CD4-positive, alpha-beta T cell treated with Interferon alpha-2 for 1 hour (primary cell): Measurements from ENCODE around the gene HPSE2.

ENCODE experiments used
- DNase-seq, 2 donors: peaks; one replicate each; pipeline ENCODE4 v3.0.0-alpha.2; 2020 to 2022

Gene HPSE2

DNA sequence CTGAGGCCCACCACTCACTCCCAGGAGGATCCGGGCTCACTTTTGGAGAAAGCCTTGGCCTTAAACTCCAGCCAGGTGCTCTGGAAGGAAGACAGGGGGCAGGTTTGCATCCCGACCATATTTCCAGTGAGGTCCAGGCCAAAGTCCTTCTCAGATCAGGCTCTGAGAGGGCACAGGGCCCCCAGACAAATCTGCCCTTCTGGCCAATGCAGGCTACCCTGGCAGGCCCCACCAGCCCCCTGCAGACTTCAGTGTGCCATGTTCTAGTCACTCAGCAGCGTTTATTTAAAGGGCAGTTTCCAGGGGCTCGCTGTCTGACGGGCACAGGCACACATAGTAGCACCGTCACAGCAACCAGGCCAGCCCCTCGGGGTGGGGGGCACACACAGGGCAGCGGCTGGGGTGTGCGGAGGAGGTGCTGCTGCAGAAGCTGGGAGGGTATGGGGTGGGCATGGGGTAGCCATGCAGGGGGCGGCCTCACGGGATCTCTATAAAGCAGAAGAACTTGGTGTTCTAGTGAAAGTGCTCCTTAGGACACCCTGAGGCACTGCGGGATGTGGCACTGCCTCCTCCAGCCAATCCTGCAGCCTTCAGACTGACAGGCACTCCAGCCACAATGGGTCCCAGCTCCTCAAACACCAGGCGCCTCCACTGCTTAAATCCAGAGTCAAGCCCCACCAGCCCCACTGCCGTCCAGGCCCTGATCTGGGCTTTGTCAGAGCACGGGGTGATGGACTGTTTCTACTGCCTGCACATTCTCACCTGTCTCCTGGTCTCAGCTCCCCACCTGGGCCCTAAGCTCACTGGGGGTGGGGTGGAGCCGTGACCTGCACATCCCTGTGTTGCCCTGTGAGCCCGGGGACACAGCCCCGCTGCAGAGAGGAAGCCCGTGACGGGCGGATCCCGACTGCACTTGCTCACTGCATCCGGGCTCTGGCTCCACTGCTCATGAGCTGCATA is 811.1 kb downstream of the HPSE2 start:
- DNase-seq: no peak

DNA sequence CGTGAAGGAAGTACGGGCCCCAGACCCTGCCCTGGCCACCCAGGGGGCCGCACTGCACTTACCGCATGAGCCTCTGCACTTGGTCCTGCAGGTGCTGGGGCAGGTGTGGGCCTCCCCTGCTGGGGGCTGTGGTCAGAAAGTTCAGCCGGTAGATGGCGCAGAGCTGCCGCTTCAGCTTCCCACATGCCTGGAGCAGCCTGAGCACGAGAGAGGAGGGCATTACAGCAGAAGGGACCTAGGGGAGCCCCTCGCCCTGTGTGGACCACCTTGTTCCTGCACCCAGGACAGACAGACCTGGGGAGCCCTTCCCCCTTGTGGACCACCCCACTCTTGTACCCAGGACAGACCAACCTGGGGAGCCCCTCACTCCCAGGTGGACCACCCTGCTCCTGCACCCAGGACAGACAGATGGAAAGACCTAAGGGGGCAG is 811.9 kb downstream of the HPSE2 start:
- no peak for DNase-seq

DNA sequence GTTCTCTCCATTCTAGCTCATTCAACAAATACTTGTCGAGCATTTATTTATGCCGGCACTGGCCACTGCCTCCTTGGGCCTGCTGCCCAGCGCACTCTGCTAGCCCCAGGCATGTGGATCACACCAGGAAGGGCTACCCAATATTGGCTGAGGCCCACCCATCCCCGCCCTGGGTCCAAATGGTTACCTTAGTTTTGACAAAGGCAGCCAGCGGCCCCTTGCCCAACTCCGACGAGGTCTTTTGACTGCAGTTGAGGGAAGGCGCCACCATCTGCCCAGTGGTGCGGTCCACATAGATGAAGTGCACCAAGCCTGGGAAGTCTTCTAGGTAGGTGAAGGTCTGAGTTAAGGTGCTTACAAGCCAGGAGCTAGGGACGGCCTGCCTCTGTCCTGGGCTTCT is 813.5 kb downstream of the HPSE2 start:
- no peak for DNase-seq

DNA sequence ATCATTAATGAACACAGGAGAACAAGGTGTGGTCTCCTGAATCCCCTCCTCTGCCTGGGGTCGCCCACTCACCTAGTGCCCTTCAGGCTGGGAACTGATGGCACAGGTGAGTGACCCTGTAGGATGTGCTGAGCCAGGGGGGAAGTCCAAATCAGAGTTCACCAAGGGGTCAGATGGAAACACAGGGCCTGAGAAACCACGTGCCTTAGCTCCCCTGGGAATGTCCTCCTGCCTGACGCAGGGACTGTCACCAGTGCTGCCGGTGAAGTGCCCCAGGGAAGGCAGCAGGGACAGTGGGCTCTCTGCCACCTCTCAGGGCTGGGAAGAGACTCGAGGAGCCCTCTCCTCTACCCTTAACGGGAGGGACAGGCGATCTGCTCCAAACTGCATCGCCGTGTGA is 814.9 kb downstream of the HPSE2 start:
- no peak for DNase-seq

DNA sequence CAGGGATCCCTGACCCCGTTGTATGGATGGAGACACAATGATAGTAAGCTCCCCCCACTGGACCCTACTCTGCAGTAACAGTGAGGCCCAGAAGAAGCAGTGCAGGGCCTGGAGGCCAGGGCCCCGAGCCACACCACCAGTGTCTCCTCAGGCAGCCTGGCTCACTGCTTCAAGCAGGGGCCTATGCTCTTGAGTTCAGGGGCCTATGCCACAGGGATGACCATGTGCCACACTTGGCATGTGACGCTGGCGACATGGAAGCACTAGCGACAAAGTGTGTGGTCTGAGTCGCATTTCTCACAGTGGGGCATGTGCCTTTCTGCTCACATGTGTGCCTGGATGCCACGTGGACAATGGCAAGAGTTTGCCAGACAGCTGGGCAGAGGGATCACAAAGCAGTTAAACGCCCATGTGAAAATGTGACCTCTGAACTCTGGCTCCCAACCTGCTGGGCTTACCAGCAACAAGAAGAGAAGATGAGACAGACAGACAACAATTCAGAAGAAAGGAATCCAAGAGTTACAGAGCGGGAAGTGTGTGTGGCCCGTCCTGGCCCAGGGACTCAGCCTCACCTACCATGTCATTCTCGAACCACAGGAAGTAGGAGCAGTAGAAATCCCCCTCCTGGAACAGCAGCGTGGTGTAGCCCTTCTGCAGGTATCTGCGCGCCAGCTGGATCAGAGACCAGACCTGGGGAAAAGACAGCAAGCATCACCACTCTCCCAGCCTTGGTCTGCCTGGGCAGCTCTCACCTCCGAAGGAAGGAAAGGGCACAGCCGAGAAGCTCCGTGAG is 816.0 kb downstream of the HPSE2 start:
- DNase-seq: no peak

DNA sequence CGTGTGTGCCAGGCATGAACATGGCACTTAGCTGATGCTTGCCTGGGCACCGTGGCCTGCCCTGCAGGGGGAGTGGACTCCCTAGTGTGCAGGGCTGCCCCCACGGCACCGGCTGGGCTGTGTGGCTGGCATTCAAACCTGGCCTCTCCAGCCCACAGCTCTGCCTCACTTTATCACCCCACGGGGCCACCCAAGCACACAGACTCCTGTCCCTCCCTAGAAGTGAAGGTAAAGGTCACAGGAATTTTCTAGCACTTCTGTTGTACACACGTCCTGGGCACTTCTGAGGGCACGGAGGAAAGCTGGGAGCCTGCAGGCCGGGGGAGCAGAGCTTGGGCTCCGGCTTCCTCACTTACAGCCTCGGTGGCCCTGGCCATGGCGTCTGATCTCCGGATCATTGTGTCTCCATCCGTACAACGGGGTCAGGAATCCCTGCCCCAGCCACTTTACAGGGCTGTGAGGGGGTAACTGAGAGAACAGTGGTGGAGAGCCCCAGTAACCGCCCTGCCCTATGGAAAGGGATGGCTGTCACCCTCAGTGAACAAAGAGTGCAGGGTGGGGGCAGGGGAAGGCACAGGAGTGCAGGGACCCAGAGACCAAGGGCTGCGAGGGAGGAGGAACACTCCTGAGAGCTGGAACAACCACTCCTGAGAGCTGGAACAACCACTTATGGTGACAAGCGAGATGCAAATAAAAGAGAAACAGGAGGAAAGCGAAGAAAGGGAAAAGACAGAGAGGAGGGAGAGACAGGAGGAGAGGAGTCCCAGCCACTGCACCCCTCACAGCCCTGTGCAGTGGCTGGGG is 816.8 kb downstream of the HPSE2 start:
- no peak for DNase-seq

DNA sequence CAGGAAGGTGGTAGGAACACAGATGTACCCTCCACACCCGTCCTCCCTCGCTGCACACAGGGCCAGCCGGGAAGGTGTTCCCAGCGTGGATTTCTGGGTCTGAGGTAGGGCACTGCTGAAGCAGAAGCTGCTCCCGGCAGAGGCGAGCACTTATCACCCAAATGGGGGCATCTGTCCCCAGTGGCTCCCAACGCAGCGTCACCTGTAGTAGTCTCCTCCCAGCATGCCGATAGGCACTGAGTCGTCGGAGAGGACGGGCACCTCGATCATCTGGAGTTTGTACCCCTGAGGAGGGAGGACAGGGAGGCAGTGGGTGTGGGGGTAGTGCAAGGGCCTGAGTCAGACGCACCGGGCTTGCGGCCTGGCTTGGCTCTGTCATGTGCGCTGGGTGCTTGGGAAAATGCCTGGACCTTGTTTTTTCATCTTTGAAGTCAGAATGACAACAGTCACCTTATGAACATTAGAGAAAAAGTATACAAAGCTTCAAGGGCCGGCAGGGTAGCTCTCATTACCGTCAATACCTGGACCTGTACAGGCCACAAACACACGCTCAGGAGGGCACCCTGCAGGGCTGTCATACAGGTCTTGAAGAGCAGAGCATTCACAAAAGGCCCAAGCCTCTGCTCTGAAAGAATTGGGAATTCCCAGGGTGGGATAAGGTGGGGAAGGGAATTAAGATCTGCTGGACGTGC is 817.5 kb downstream of the HPSE2 start:
- DNase-seq: no peak

DNA sequence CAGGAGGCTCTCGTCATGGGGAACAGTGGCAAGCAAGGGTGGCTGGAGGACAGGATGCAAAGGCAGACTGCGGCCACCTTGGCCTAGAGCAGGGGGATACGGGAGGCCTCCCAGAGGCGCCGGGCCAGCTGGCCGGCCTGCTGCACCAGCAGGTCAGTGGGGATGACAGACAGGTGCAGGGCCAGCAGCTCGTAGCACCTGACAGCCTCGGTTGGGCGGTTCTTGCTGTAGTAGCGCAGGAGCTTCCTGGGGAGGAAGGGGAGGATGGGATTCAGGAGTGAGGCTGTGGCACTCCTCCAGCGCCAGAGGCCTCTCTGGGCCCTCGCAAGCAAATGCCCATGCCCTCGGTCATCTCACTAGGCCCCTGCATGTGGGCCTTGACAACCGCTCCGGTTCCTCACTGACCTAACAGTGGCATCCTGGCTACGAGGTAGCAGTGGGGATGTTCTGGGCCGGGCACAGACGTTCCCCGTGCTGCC is 818.1 kb downstream of the HPSE2 start:
- no peak for DNase-seq

DNA sequence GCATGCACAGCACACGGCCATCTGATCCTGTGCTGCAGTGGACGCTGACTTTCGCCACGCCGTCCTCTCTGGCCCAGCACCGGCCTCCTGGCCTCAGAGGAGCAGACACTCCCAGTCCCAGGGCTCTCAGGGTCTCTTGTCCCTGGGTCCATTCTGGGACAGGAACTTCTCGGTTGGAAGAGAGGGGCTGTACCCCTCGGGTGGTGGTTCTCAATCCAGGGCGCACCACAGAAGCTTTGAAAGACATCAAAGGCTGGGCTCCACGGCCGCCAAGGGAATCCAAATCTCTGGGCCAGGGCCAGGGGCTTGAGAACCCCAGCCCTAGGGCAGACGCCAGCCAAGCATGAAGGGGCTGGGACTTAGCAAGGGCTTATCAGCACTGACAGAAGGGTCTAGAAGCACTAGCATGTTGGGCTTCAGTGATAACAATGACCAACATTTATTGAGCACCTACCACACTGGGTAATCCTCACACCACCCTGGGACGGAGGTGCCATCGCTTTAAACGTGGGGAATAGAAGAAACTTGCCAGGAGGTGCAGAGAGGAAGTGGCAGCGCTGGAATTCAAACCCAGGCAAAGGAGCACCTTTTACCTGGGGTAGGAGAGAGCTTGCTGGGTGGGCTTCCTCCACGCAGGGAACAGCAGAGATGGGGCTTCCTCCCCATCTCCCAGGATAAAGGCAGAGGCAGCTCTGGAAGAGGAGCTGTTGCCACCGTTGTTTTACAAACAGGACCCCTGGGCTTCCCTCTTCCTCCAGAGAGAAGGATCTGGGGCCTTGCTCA is 818.9 kb downstream of the HPSE2 start:
- DNase-seq: no peak

DNA sequence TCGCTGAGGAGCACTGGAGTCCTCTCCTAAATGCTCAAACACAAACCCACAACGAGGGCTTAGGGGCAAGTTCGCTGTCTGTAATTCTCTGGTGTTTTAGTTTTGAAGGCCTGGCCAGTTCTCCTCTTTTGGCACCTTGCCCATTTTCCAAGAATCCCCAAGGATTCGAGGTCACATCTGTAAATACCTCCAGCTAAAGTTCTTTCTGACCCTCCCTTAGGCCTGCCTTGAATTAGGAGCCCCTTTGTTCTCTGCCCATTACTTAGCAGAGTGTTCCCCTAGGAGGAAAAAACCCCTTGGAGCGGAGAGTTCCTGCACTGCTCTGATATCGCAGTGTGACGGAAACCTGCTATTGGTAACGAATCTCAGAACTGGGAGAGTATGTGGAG is 819.9 kb downstream of the HPSE2 start:
- DNase-seq: no peak

DNA sequence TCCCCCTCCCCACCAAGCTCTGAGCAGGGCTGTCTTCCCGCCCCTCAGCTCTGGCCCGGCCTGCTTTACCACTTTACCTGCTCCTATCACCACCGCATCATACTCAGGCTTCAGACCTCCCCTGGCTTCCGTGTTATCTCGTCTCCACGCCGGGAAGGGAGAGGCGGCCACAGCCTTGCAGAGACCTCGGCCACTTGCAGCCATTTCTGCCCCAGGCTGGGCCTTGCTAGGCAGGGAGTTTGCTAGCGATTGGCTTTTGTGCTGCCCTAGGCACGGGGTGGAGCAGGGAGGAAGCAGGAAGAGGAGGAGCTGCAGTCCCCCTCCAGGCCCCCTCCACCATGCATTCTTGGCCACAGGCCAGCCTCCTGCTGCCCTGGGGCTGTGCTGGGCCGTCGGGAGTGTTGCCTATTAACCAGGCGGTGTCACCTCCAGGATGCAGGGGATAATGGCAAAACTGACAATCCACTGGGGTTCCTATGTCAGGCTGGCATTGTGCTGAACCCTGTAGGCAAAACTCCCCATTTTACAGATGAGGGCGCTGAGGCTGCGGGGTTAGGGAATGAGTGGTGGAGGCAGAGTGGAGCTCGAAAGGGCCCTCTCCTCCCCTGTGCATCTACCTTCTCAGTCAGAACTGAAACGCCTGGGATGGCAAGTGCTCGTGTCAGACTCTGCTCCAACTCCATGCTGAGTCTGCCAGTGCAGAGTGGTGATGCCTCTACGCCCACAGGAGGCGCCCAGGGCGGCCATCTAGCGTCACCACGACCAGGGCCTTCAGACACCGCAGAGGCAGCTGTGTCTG is 820.5 kb downstream of the HPSE2 start, which contains the start of gene PYROXD2:
Gene PYROXD2, minus strand, starts transcription at position 251 of the 799 bp plus-strand sequence. Its CDS starts 47 bp downstream, at position 204.
- DNase-seq: peak; percentile 46 to 70

DNA sequence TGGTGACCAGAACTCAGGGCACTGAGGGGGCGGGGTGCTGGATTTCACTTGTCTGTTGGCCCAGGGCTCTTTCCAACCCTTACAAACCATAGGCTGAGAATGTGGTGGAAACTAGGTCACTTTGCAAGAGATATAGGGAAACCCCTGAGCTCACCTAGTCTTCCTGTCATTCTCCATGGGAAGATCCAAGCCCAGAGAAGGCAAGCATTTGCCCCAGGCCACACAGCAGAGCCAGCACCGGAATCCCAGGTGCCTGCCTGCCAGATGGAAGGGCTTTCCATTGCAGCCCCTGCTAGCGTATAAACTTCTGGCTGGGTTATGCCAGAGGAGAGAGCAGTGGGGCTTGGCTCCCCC is 821.1 kb downstream of the HPSE2 start:
- no peak for DNase-seq

DNA sequence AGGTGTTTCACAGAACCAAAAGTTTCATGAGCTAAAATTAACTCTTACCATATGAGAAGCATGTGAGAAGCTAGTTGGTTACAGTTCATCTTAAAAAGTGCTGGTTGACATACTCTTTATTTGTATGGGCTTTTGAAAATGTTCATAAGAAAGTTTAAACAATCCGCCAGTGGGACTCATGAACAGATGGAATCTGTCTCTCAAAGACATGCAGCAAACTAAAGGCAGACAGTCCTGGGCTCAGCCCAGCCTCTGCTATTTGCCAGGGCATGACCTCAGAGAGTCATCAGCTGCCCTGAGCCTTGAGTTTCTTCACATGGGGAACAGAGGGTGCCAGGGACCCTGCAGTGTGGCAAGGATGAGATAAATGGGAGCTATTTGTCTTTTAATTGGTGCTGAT is 823.9 kb downstream of the HPSE2 start:
- DNase-seq: no peak

DNA sequence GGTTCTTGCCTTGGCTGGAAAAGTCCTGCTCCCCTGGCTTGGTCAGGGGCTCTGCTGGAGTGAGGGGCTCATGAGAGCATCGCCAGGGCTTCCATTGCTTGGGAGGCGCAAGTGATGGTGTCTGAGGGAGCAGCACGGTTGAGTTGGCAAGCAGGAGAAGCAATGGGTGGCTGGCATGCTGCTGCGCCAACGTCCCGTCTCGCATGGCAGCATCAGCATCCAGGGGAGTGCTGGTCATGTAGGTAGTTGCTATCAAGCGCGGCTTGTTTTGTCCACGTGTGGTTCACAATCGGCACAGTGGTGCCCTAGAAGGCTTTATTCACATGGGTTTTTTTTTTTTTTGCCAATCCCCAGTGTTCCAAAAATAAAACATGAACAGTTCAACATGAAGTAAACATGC is 824.5 kb downstream of the HPSE2 start:
- no peak for DNase-seq

DNA sequence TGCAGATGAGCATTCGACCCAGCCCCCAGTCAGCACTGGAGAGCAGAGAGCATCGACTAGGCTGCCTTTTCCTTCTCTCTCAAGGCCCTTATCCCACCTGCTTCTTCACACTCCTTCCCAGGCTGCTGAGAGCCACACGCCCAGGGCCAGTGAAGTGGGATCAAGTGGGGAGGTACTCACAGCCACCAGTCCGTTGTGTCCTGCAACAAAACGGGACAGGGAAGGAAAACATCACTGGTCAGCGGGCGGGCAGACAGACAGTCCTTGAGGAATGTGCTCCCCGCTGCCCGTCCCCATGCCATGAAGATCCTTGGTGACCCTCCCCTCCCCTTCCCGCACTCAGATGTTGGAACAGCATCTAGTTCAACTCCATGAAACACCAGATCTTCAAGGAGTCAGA is 824.9 kb downstream of the HPSE2 start:
- no peak for DNase-seq

DNA sequence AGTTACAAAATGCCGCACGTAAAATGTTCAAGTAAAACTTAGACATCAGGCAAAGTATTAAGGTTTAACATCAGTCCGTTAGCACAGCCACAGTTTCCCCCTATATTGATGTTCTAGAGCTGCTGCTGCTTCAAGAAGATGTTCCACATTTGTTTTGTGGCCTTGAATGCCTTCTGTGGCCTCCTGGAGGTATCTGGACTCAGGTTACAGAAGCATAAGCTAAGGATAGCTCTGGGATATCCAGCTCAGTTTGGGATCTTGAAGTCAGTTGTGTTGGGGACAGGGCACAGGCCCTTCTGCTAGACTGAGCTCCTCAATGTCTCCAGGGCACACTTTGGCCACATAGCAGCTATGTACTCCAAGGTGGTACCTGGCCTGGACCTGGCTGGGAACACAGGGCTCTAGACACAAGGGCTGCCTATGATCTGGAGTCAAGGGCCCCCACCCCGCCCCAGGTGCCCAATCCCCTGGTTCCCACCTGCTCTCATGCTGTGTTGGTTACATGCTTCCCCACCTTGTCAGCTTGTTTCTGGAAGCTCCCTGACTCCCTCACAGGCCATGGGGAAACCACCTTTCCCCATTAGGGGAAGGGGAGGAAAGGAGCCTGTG is 825.4 kb downstream of the HPSE2 start:
- no peak for DNase-seq

DNA sequence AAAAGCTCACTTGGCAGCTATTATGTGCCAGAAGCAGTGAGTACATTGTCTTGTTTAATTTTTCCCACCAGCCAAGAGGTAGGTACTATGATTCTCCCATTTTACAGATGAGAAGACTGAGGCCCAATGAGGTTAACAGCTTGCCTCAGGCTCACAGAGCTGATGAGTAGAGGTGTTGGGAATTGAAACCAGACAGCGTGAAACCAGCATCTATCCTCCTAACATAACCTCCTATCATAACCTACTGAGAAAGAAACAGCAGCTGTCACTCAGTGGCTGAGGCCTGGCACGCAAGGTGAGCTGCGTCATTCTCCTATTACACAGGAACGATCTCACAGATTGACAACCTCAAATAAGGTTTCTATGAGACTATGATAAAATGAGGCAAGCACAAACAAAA is 826.9 kb downstream of the HPSE2 start:
- DNase-seq: no peak

DNA sequence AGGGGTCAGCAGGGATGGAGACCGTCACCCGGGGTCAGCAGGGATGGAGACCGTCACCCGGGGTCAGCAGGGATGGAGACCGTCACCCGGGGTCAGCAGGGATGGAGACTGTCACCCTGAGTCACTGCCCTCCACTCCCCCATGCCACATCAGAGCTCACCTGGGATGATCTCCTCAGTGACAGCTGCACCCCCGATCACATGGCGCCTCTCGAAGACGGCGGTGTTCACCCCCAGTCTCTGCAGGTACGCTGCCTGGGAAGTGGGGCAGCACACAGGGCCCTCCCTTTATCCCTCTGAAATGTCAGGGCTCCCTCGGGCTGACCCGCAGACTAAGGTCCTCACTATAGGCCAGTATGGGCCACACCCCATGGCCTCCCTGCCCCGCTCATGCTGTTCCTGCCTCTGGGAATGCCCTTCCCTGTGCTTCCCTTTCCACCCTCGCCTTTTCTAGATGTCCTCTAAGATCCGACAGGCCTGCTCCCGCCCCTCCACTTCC is 827.9 kb downstream of the HPSE2 start:
- DNase-seq: no peak
